ENCODE data around the gene PIEZO2. TPM values are rescaled to one million over a fixed set of nuclear protein-coding genes. Genes with fewer than 3 reads are reported as not detected.

PIEZO2 gene
- total and polyA plus RNA-seq, 8 donors: 0.38 to 11.1 (median 3.0) TPM

GRCh38 chr18:10718809-10719208 lies 430.6 kb downstream of the PIEZO2 start:
- 72 to 91% methylated on average over 3 of the region's 3 CpGs for WGBS, 2 donors
- intact Hi-C loops (cut with DNase I): no loop called here
- no peaks in the 10 kb centered on the region for H3K4me1 ChIP-seq
- no peaks in the 10 kb centered on the region for H3K9me3 ChIP-seq
- no peaks in the 10 kb centered on the region for H3K27me3 ChIP-seq
- TF ChIP-seq, protein P1, sequence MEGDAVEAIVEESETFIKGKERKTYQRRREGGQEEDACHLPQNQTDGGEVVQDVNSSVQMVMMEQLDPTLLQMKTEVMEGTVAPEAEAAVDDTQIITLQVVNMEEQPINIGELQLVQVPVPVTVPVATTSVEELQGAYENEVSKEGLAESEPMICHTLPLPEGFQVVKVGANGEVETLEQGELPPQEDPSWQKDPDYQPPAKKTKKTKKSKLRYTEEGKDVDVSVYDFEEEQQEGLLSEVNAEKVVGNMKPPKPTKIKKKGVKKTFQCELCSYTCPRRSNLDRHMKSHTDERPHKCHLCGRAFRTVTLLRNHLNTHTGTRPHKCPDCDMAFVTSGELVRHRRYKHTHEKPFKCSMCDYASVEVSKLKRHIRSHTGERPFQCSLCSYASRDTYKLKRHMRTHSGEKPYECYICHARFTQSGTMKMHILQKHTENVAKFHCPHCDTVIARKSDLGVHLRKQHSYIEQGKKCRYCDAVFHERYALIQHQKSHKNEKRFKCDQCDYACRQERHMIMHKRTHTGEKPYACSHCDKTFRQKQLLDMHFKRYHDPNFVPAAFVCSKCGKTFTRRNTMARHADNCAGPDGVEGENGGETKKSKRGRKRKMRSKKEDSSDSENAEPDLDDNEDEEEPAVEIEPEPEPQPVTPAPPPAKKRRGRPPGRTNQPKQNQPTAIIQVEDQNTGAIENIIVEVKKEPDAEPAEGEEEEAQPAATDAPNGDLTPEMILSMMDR (IDR thresholded peaks at IDR 0.05): no peak
- no peaks in the 10 kb centered on the region for H3K36me3 ChIP-seq
- H3K4me3 ChIP-seq: no peak overlapping the region
- DNase-seq: no peak
- no peak overlapping the region for H3K27ac ChIP-seq
- no peak for FAIRE-seq
- no peak for ATAC-seq

DNA sequence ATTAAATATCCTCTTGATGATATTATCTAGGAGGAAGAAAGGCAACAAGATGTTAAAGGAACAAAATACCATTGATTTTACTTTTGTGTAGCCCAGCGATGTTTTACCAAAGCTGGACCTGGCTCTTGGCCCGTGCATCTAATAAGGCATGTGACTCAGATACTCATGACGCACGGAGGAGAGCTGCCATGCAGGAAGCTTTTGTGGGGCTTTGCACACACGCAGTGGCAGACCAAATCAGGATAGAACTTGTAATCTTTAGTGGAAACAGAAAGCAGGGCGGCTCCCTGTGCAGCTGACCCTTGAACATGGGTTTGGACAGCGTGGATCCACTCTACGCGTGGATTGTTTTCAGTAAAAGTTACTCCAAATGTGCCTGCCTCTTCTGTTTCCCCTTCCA lies 433.6 kb downstream of the PIEZO2 start:
- Histone ChIP-seq H3K27ac (no peak overlapping the region), H3K4me1 (no peaks in the 10 kb centered on the region), H3K4me3 (no peak overlapping the region), H3K9me3 (no peaks in the 10 kb centered on the region), H3K27me3 (peaks cover 0 to 3% (median 0%) of the 10 kb centered on the region in 4 donors), H3K36me3 (no peaks in the 10 kb centered on the region)
- ATAC-seq (peak in 1 of 4 donors; percentile 61), DNase-seq (no peak), FAIRE-seq (no peak)
- TF ChIP-seq, protein P1 (IDR thresholded peaks at IDR 0.05): no peak
- intact Hi-C loops (cut with DNase I): no loop called here
- 56 to 64% methylated on average over 9 of the region's 9 CpGs for WGBS, 2 donors

DNA sequence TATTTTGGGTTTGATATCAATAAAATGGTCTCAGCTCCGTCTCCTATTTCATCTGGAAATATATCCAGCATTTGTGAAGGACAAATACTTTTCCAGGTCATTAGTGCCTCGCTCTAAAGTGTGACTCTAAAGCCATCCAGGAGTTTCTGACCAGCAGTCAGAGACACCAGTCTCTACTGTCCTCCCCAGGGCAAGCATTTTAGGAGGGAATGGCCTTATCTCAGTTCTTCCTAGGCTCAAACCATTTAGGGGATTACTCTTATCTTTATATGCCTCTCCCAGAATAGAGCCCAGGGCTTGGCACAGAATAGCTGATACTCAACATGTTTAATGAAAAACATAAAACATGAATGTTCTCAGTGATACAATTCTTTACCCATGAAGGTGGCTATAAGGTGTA lies 436.0 kb downstream of the PIEZO2 start:
- Histone ChIP-seq H3K36me3 (no peaks in the 10 kb centered on the region), H3K9me3 (no peaks in the 10 kb centered on the region), H3K4me1 (no peaks in the 10 kb centered on the region), H3K27ac (no peak overlapping the region), H3K4me3 (no peak overlapping the region), H3K27me3 (peaks cover 0 to 3% (median 0%) of the 10 kb centered on the region in 4 donors)
- no peak for ATAC-seq
- no peak for DNase-seq
- intact Hi-C loops (cut with DNase I): no loop called here
- TF ChIP-seq, protein P1 (IDR thresholded peaks at IDR 0.05): no peak
- no peak for FAIRE-seq
- 47 to 50% methylated on average over 2 of the region's 2 CpGs for WGBS, 2 donors

DNA sequence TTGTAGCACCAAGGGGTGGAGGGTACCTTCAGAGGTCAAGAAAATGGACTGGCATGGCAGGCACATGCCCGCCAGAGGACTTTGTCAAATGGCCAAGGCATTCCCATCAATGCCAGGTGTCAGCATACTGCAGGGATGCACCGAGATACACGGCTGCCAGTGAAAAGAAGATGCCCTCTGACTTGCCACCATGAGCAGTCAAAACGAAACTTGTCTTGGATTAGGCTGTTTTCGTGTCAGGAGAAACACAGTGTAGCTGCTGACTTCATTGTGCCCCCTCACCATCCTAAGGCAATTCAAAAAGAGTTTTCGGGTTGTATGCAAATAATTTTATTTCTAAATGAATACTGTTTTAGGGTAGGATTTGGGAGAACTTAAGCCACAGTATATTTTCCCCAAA lies 442.1 kb downstream of the PIEZO2 start:
- no peak for DNase-seq
- Histone ChIP-seq H3K9me3 (no peaks in the 10 kb centered on the region), H3K27me3 (peaks cover 0 to 3% (median 0%) of the 10 kb centered on the region in 4 donors), H3K4me1 (no peaks in the 10 kb centered on the region), H3K4me3 (no peak overlapping the region), H3K36me3 (no peaks in the 10 kb centered on the region), H3K27ac (no peak overlapping the region)
- 57 to 60% methylated on average over 6 of the region's 6 CpGs for WGBS, 2 donors
- intact Hi-C loops (cut with DNase I): no loop called here
- TF ChIP-seq, protein P1 (IDR thresholded peaks at IDR 0.05): no peak
- no peak for FAIRE-seq
- no peak for ATAC-seq

GRCh38 chr18:10705786-10706185 lies 443.6 kb downstream of the PIEZO2 start:
- Histone ChIP-seq H3K4me1 (no peaks in the 10 kb centered on the region), H3K27ac (no peak overlapping the region), H3K36me3 (no peaks in the 10 kb centered on the region), H3K4me3 (no peak overlapping the region), H3K9me3 (no peaks in the 10 kb centered on the region), H3K27me3 (no peaks in the 10 kb centered on the region)
- intact Hi-C loops (cut with DNase I): no loop called here
- TF ChIP-seq, protein P1 (IDR thresholded peaks at IDR 0.05): no peak
- FAIRE-seq (no peak), ATAC-seq (no peak), DNase-seq (no peak)
- 5 to 15% methylated on average over 3 of the region's 3 CpGs for WGBS, 2 donors
